ENCODE measurements around the gene MYO5C.

GRCh38 chr15:52317688-52318087 is 22.1 kb upstream of the MYO5C start:
- TF ChIP-seq POLR2AphosphoS5 (IDR thresholded peaks at IDR 0.05; ENCODE audit: insufficient read depth in 1 of 2, low read depth in 1 of 2) (no peak), CTCF (IDR thresholded peaks at IDR 0.05) (no peak)

Measured in vagina (tissue), 2 donors.